ENCODE measurements around the gene PTH2R.

The PTH2R gene

GRCh38 chr2:208542465-208543041 is 136.0 kb downstream of the PTH2R start:
- peaks cover 3% of the 10 kb centered on the region; the same call in 1 of the 2 replicates for H3K27me3 ChIP-seq (ENCODE audit: control insufficient read depth, low read length)
- no peaks in the 10 kb centered on the region for H3K9me2 ChIP-seq (replicated peaks; ENCODE audit: control insufficient read depth, low read length)
- no peaks in the 10 kb centered on the region for H4K20me1 ChIP-seq (ENCODE audit: control insufficient read depth, insufficient read depth, low read depth, low read length)
- H3K36me3 ChIP-seq (ENCODE audit: control insufficient read depth, low read length) = no peaks in the 10 kb centered on the region
- H3F3A ChIP-seq (ENCODE audit: control insufficient read depth, insufficient read depth) = no peaks in the 10 kb centered on the region
- no peaks in the 10 kb centered on the region for H3K79me2 ChIP-seq (ENCODE audit: control insufficient read depth, low read length)
- no peak overlapping the region for H3K27ac ChIP-seq (ENCODE audit: low read depth, low read length)
- no peaks in the 10 kb centered on the region for H3K4me1 ChIP-seq (ENCODE audit: control insufficient read depth, low read length)
- no peaks in the 10 kb centered on the region for H3K9me3 ChIP-seq (ENCODE audit: control insufficient read depth, insufficient read depth, low read length)
- TF ChIP-seq, protein P1, sequence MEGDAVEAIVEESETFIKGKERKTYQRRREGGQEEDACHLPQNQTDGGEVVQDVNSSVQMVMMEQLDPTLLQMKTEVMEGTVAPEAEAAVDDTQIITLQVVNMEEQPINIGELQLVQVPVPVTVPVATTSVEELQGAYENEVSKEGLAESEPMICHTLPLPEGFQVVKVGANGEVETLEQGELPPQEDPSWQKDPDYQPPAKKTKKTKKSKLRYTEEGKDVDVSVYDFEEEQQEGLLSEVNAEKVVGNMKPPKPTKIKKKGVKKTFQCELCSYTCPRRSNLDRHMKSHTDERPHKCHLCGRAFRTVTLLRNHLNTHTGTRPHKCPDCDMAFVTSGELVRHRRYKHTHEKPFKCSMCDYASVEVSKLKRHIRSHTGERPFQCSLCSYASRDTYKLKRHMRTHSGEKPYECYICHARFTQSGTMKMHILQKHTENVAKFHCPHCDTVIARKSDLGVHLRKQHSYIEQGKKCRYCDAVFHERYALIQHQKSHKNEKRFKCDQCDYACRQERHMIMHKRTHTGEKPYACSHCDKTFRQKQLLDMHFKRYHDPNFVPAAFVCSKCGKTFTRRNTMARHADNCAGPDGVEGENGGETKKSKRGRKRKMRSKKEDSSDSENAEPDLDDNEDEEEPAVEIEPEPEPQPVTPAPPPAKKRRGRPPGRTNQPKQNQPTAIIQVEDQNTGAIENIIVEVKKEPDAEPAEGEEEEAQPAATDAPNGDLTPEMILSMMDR (IDR thresholded peaks at IDR 0.05; ENCODE audit: low read depth, low read length, poor library complexity, severe bottlenecking) = no peak
- TF ChIP-seq EZH2phosphoT487 (IDR thresholded peaks at IDR 0.05; ENCODE audit: borderline replicate concordance, low read length) = no peak
- no peak overlapping the region for H3K4me3 ChIP-seq (ENCODE audit: low read length)
- H3K4me2 ChIP-seq (ENCODE audit: low read length) = no peak overlapping the region

All from DOHH2 (cell line).